ENCODE results near the gene SPO11. TPM values are rescaled to one million over a fixed set of nuclear protein-coding genes. Genes with fewer than 3 reads are reported as not detected.

Gene SPO11
- total RNA-seq, 1 donor from 2014 or later, result not detected

DNA sequence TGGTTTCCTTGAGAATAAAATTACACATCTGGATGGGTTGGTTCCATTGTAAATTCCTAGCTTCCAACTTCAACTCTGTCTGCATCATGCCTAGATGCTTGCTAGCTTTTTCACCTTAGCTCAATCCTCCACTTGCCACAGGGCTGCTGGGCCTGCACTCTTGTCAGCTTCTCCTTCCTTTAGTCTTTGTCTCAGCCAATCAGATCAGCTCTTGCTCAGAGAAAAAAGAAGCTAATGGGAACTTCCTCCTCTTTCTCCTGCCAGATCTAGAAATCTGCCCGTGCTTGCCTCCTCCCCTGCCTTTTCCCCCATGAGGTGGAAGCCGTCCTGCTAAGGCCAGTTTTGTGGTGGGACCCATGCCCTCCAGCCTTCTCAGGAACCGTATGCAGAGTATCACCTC is 40.0 kb downstream of the SPO11 start:
- H3K4me3 Mint-ChIP-seq, result no peak overlapping the region
- TF ChIP-seq, protein P1, sequence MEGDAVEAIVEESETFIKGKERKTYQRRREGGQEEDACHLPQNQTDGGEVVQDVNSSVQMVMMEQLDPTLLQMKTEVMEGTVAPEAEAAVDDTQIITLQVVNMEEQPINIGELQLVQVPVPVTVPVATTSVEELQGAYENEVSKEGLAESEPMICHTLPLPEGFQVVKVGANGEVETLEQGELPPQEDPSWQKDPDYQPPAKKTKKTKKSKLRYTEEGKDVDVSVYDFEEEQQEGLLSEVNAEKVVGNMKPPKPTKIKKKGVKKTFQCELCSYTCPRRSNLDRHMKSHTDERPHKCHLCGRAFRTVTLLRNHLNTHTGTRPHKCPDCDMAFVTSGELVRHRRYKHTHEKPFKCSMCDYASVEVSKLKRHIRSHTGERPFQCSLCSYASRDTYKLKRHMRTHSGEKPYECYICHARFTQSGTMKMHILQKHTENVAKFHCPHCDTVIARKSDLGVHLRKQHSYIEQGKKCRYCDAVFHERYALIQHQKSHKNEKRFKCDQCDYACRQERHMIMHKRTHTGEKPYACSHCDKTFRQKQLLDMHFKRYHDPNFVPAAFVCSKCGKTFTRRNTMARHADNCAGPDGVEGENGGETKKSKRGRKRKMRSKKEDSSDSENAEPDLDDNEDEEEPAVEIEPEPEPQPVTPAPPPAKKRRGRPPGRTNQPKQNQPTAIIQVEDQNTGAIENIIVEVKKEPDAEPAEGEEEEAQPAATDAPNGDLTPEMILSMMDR (conservative IDR thresholded peaks at IDR 0.05), result no peak
- no peaks in the 10 kb centered on the region for H3K27me3 Mint-ChIP-seq
- no peaks in the 10 kb centered on the region for H3K4me1 Mint-ChIP-seq (ENCODE audit: unreplicated experiment)
- no peak overlapping the region for H3K27ac Mint-ChIP-seq
- peaks cover 24% of the 10 kb centered on the region for H3K36me3 Mint-ChIP-seq
- DNase-seq (ENCODE audit: extremely low spot score, unreplicated experiment), result no peak
- H3K9me3 Mint-ChIP-seq, result no peaks in the 10 kb centered on the region

DNA sequence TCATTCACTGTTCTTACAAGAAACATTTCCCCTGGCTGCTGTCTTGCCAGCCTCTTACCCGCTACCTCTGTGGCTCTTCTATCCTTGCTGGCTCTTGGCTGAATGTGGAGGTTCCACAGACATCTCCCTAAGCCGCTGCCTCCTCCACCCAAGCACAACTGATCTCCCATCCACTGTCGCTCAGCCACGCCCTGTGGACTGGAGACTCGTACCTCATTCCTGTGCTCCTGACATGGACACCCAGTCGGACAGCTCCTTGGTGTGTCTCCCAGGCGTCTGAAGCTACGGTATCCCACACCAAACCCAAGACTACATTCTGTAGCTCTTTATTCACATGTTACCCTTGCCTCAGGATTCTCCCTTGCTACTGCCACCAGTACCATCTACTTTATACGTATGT is 40.7 kb downstream of the SPO11 start:
- Mint-ChIP-seq H3K27ac (no peak overlapping the region), H3K36me3 (peaks cover 21% of the 10 kb centered on the region), H3K4me1 (ENCODE audit: unreplicated experiment) (no peaks in the 10 kb centered on the region), H3K9me3 (no peaks in the 10 kb centered on the region), H3K4me3 (no peak overlapping the region), H3K27me3 (no peaks in the 10 kb centered on the region)
- no peak for DNase-seq (ENCODE audit: extremely low spot score, unreplicated experiment)
- TF ChIP-seq, protein P1 (conservative IDR thresholded peaks at IDR 0.05), result no peak

DNA sequence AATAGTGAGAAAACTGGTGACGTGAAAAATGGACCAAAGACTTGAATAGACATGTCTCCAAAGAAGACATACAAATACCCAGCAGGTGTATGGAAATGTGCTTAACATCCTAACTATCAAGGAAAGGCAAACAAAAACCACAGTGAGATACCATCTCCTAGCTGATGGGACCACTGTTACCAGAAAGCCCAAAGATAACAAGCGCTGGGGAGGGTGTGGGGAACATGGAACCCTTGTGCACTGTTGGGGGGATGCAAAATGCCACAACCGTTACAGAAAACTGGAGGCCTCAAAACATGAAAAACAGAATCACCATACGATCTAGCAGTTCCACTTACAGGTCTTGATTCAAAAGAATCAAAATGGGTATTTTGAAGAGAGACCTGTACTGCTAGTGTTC is 41.8 kb downstream of the SPO11 start:
- Mint-ChIP-seq H3K27me3 (no peaks in the 10 kb centered on the region), H3K27ac (no peak overlapping the region), H3K4me3 (no peak overlapping the region), H3K4me1 (ENCODE audit: unreplicated experiment) (no peaks in the 10 kb centered on the region), H3K9me3 (no peaks in the 10 kb centered on the region), H3K36me3 (peaks cover 21% of the 10 kb centered on the region)
- TF ChIP-seq, protein P1 (conservative IDR thresholded peaks at IDR 0.05), result no peak
- no peak for DNase-seq (ENCODE audit: extremely low spot score, unreplicated experiment)

DNA sequence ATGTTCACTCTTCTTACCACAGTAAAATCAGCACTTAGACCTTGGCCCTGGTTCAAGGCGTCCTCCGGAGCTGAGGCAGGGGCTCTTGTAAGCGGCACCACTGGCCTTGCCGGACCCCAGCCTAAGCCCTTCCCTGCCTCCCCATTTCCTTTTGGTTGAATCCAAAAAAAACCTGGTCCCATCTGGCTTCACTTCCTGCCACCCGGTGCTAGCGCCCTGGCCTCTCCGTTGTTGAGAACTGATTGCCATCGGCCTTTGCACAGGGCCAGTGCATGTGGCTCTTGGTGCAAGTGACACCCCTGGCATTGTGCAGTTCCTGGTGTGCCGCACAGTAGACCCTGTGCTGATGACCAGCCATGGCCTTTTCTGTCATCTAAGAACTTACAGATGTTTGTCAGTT is 42.6 kb downstream of the SPO11 start:
- Mint-ChIP-seq H3K4me1 (ENCODE audit: unreplicated experiment) (no peaks in the 10 kb centered on the region), H3K27ac (no peak overlapping the region), H3K27me3 (no peaks in the 10 kb centered on the region), H3K36me3 (peaks cover 21% of the 10 kb centered on the region), H3K4me3 (no peak overlapping the region), H3K9me3 (no peaks in the 10 kb centered on the region)
- DNase-seq (ENCODE audit: extremely low spot score, unreplicated experiment), result no peak
- TF ChIP-seq, protein P1 (conservative IDR thresholded peaks at IDR 0.05), result no peak

DNA sequence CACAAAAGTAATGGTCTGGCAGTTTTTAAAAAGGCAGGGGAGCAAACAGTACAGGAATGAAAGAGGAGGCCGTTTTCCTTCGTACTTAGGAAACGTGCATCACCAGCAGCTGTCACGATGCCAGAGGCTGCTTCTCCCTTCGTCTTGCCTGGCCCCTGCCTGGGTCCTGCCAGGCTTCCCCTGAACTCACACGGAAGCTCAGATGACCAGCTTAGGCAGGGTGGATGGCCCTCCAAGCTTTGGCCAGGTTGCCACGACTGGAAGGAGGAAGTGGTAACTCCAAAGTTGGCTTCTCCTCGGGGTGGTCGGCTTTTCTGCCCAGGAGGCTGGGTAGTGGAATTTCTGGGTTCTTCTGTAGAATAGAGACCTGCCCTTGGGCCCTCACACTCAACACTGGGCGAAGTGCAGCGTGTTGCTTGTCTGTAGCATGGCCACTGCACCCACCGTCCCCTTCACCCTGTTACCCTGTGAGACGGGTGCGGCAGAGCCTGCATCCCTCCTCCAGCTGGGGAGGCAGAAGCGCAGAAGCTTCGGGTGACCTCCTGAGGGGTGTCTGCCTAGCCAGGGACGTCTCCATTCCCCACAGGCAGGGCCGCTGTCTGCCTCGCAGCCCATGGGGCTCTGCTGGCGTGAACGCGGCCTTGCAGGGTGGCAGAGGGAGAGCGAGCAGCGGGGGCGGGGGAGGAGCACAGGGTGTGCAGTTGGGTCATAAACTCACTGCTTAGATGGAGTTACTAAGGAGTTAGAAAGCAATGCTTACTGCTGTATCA is 43.2 kb downstream of the SPO11 start:
- TF ChIP-seq, protein P1 (conservative IDR thresholded peaks at IDR 0.05), result no peak
- no peaks in the 10 kb centered on the region for H3K27me3 Mint-ChIP-seq
- no peaks in the 10 kb centered on the region for H3K9me3 Mint-ChIP-seq
- DNase-seq (ENCODE audit: extremely low spot score, unreplicated experiment), result no peak
- no peaks in the 10 kb centered on the region for H3K4me1 Mint-ChIP-seq (ENCODE audit: unreplicated experiment)
- H3K4me3 Mint-ChIP-seq, result no peak overlapping the region
- no peak overlapping the region for H3K27ac Mint-ChIP-seq
- peaks cover 21% of the 10 kb centered on the region for H3K36me3 Mint-ChIP-seq

Measured in type B pancreatic cell (in vitro differentiated cells).